ENCODE data around the gene DIAPH2. TPM values are rescaled to one million over a fixed set of nuclear protein-coding genes. Genes with fewer than 3 reads are reported as not detected.

Gene DIAPH2
- total RNA-seq, 4 donors from 2014 or later: 40.2 to 52.2 (median 44.8) TPM

DNA sequence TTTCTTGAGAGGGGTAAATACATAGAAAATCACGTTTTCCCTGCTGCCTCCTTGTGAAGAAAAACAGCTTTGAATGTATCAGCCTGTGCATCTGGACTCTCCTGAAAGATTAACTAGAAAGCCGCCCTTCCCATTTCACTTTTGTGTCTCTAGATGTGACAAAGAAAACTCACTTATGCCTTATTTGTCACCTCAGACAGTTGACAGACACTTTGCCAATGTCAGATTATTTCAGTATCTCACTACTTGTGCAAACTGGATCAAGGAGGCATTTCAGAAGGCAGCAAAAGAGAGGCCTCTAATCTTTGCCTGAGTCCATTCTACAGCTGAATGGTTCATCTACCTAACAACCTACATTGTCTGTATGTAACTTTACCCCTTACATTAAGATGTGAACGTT lies 954.0 kb downstream of the DIAPH2 start:
- no peaks in the 10 kb centered on the region for H3K4me1 ChIP-seq
- no peak for TF ChIP-seq EP300 (IDR thresholded peaks at IDR 0.05)
- no peak for TF ChIP-seq POLR2A (IDR thresholded peaks at IDR 0.05)
- TF ChIP-seq, protein P1, sequence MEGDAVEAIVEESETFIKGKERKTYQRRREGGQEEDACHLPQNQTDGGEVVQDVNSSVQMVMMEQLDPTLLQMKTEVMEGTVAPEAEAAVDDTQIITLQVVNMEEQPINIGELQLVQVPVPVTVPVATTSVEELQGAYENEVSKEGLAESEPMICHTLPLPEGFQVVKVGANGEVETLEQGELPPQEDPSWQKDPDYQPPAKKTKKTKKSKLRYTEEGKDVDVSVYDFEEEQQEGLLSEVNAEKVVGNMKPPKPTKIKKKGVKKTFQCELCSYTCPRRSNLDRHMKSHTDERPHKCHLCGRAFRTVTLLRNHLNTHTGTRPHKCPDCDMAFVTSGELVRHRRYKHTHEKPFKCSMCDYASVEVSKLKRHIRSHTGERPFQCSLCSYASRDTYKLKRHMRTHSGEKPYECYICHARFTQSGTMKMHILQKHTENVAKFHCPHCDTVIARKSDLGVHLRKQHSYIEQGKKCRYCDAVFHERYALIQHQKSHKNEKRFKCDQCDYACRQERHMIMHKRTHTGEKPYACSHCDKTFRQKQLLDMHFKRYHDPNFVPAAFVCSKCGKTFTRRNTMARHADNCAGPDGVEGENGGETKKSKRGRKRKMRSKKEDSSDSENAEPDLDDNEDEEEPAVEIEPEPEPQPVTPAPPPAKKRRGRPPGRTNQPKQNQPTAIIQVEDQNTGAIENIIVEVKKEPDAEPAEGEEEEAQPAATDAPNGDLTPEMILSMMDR (IDR thresholded peaks at IDR 0.05): no peak
- no peak for DNase-seq (ENCODE audit: low spot score in 2 of 2)
- no peak overlapping the region for H3K4me3 ChIP-seq
- no peaks in the 10 kb centered on the region for H3K9me3 ChIP-seq
- H3K27me3 ChIP-seq: no peaks in the 10 kb centered on the region
- H3K36me3 ChIP-seq: no peaks in the 10 kb centered on the region
- WGBS, 2 donors: 62 to 63% methylated on average over 3 of the region's 3 CpGs
- no peak overlapping the region for H3K27ac ChIP-seq

DNA sequence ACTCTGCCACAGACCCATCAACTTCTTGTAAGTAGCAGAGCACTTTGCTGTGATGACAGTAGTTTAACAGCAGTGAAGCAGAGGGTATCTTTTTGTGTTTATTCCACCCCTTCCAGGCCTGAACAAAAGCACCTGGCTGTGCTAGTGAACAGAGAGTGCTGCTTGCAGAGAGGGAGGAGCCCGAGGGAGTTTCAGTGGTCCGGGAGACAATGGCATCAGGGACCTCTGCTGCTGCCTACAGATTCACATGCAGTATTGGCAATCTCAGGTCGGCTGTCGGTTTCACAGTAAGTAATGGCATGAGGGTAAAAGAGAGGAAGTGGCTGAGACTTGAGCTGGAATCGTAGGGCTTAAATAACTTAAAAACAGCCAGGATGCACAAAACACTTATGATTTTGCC lies 954.9 kb downstream of the DIAPH2 start:
- H3K9me3 ChIP-seq: no peaks in the 10 kb centered on the region
- TF ChIP-seq, protein P1 (IDR thresholded peaks at IDR 0.05): no peak
- no peak for TF ChIP-seq EP300 (IDR thresholded peaks at IDR 0.05)
- no peak for TF ChIP-seq POLR2A (IDR thresholded peaks at IDR 0.05)
- H3K36me3 ChIP-seq: no peaks in the 10 kb centered on the region
- H3K27ac ChIP-seq: no peak overlapping the region
- DNase-seq (ENCODE audit: low spot score in 2 of 2): no peak
- no peaks in the 10 kb centered on the region for H3K4me1 ChIP-seq
- no peak overlapping the region for H3K4me3 ChIP-seq
- no peaks in the 10 kb centered on the region for H3K27me3 ChIP-seq
- WGBS, 2 donors: 15 to 16% methylated on average over 5 of the region's 5 CpGs

Small RNAs within 50 kb of the gene (small RNA-seq; reads per million reads assigned to genes)
- gene RF00017: not detected
- not detected for gene RF00019
- gene RN7SL74P: not detected

Other genes with a start within 250 kb of the DIAPH2 start
- gene RPA4, start 199.1 kb downstream of the DIAPH2 start, total RNA-seq: 10 to 100 TPM in 1 of 4 donors, 1 to 10 TPM in 3; 4.9 to 12.6 (median 7.1) TPM

Data from tibial nerve (tissue), 4 donors.